GM10266 (cell line): ENCODE measurements around the gene EMC10.

Experiments
- DNase-seq: peaks from one replicate; pipeline ENCODE4 v3.0.0; 2012; ENCODE audit errors: extremely low spot score
- TF ChIP-seq, protein P1 (sequence below): IDR thresholded peaks from 2 replicates; pipeline ENCODE4 v1.5.1; 2012; ENCODE audit warnings: mild to moderate bottlenecking, low read depth; ENCODE audit not compliant: control insufficient read depth, insufficient read depth; ENCODE audit errors: missing control alignments

EMC10 gene

DNA sequence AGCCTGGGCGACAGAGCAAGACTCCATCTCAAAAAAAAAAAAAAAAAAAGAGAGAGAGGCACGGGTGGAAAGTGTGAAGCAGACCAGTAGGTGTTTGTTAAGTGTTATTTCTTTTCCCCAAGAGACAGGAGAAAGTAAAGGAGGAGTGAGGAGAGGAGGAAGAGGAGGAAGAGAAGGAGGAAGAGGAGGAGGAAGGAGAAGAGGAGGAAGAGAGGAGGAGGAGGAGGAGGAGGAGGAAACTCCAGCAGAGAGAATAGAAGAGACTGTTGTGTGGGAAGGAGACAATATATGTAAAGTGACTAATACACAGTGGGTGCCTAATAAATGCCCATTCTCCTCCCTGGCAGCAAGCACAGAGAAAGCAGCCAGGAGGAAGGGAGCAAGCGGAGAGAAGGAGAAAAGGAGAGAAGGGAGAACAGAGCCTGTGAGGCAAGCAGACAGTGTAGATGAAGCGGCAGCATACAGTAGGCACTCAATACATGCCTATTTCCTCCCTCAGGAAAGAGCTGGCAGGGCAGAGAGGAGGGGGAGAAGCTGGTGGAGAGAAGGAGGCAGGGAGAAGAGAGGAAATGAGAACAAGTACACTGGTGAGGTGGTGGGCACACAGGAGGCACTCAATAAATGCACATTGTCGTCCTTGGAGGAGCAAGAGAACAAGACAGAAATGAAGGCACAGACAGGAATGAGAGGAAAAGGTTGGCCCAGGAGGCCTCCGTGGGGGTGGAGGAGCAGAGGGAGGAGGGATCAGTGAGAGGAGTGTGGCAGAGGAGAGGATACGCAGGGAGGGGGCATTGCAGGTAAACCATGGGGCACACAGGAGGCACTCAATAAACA lies 18.1 kb downstream of the EMC10 start:
- no peak for DNase-seq
- TF ChIP-seq, protein P1, sequence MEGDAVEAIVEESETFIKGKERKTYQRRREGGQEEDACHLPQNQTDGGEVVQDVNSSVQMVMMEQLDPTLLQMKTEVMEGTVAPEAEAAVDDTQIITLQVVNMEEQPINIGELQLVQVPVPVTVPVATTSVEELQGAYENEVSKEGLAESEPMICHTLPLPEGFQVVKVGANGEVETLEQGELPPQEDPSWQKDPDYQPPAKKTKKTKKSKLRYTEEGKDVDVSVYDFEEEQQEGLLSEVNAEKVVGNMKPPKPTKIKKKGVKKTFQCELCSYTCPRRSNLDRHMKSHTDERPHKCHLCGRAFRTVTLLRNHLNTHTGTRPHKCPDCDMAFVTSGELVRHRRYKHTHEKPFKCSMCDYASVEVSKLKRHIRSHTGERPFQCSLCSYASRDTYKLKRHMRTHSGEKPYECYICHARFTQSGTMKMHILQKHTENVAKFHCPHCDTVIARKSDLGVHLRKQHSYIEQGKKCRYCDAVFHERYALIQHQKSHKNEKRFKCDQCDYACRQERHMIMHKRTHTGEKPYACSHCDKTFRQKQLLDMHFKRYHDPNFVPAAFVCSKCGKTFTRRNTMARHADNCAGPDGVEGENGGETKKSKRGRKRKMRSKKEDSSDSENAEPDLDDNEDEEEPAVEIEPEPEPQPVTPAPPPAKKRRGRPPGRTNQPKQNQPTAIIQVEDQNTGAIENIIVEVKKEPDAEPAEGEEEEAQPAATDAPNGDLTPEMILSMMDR: no peak

DNA sequence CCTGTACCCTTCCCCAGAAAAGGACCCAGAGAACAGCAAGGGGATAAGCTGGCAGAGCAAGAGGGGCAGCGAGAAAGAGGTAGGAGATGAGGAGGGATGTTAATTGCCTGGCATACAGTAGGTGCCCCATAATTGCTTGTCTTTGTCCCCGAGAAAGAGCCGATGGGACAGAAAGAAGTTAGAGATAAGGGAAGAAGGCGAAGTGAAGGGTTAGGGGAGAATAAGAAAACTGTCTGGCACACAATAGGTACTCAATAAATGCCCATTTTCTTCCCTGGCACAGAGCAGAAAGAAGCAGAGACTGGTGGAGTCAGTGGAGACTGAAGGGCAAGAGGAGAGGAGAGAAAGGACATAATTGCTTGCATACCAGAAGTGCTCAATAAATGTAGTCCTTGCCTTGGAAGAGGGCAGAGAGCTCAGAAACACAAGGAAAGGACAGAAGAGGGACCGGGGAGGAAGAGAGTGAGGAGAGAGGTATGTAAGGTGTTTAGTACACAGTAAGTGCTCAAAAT lies 18.8 kb downstream of the EMC10 start:
- TF ChIP-seq, protein P1: no peak

DNA sequence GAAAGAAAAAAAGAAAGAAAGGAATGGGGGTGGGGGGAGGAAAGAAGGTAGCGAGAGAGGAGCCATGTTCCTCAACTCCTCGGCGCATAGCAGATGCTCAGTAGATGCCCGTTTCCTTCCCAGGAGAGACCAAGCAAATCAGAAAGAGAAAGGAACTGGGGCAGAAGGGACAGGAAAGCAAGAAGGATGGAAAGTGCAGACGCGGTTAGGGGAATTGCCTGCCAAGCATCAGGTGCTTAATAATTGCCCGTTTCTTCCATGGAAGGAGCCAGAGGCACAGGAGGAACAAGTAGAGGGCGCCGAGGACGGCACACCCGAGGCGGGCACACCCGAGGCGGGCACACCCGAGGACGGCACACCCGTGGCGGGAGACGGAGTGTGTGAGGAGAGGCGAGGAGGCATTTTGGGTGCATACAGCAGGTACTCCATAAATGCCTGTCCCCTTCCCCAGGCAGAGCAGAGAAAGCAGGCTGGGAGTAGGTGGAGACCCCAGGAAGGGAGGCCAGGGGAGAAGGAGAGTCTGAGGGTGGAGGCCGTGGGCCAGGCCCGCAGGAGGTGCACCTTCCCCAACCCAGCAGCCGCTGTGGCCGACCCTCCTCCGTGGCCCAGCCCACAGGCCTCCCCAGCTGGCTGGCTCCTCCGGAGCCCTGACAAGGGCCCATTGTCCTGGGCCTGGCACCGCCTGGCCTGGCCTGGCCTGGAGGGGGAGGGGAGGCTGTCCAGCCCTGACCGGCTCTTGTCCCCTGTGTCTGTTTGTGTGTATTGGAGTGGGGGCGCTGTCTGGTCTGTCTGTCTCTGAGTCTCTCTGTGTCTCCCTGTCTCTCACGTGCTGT lies 20.1 kb downstream of the EMC10 start:
- TF ChIP-seq, protein P1: no peak
- no peak for DNase-seq

More for the DNA sequence above, 18.8 kb downstream of the EMC10 start:
- DNase-seq: no peak

DNA sequence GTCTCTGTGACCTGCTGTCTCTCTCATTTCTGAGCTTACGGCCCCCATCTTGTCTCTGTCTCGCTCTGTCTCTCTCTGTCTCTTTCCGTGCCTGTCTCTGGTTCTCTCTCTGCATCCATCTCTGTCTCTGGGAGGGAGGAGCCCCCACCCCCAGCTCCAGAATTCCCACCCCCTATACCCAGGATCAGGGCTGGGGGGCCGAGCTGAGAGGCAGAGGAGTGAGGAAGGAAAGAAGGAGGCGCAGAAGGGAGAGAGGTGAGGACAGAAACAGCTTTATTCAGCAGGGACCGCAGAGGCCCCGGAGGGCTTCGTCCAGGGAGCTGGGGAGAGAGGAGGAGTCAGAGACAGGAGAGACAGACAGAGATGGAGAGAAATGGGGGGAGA lies 20.7 kb downstream of the EMC10 start:
- TF ChIP-seq, protein P1: no peak
- no peak for DNase-seq

DNA sequence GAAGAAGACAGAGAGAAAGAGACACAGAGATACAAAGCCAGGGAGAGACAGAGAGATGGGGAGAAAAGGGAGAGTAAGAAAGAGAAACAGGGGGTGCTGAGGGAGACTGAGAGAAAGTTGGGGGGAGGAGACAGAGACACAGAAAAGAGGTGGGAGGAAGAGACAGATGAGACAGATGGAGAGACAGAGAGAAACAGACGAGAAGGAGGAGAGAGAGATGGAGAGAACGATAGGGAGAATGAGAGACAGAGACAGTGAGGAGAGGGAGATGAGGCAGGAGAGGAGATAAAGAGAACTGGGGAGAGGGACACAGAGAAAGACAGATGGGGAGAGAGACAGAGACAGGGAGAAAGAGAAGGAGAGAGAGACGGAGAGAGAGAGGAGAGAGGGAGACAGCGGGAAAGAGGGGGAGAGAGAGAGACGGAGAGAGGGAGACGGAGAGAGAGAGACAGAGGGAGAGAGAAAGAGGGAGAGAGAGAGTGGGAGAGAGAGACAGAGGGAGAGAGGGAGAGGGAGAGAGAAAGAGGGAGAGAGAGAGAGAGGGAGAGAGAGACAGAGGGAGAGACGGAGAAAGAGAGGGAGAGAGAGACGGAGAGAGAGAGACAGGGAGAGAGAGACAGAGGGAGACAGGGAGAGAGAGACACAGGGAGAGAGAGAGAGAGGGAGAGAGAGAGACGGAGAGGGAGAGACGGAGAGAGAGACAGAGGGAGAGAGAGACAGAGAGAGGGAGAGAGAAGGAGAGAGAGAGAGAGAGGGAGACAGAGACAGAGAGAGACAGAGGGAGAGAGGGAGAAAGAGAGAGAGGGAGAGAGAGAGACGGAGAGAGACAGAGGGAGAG lies 22.1 kb downstream of the EMC10 start:
- TF ChIP-seq, protein P1: no peak
- no peak for DNase-seq

DNA sequence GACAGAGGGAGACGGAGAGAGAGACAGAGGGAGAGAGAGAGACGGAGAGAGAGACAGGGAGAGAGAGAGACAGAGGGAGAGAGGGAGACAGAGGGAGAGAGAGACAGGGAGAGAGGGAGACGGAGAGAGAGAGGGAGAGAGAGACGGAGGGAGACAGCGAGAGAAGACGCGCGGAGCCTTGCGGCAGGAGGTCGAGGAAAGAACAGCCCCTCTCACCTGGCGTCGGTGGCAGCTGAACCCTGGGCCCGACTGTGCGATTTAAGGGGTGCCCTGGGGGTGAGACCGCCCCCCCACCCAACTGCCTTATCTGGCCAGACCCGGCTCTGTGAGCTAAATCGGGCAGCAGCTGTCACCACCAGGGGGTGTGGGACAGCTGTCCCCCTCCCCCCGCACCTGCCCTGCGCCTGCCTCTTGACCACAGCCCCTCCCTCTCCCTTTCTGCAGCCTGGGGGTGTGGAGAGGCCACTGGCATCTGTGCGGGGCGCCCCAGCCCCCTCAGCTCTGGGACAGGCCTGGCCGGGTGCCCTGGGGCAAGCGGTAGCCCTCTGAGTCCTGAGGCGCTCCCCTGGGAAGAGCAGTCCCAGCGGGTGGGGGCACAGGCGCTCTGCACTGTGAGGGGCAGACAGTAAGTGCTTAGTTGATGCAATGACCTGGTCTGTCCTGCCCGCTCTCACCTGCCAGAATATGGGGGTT lies 23.9 kb downstream of the EMC10 start:
- TF ChIP-seq, protein P1: peak; percentile 11
- DNase-seq: peak; percentile 74
